GDM1 (cell line): Measurements from ENCODE around the gene ZBTB11.
"Not testable (repeated sequence)": the region's sequence is repeated elsewhere in the genome, so short reads cannot be mapped to it uniquely, and the experiment has no call there.

Experiments used
- DNase-seq: peaks from one replicate; lab custom pipeline; 2025; lab: John Stamatoyannopoulos, UW

ZBTB11 gene

GRCh38 chr3:101643861-101644613 lies 32.9 kb downstream of the ZBTB11 start:
- DNase-seq = no peak

GRCh38 chr3:101643009-101643844 lies 33.7 kb downstream of the ZBTB11 start:
- DNase-seq = no peak

- DNase-seq = no peak
Measured at GRCh38 chr3:101642441-101642840, 34.5 kb downstream of the ZBTB11 start.

GRCh38 chr3:101641397-101642115 lies 35.4 kb downstream of the ZBTB11 start:
- DNase-seq = not testable (repeated sequence)

GRCh38 chr3:101640256-101640655 lies 36.7 kb downstream of the ZBTB11 start:
- no peak for DNase-seq

- no peak for DNase-seq
Measured at GRCh38 chr3:101639280-101639963, 37.5 kb downstream of the ZBTB11 start.

- DNase-seq = no peak
Measured at GRCh38 chr3:101638261-101638745, 38.6 kb downstream of the ZBTB11 start.

GRCh38 chr3:101637451-101637850 lies 39.5 kb downstream of the ZBTB11 start:
- DNase-seq = no peak

- peak; percentile 43 for DNase-seq
Measured at GRCh38 chr3:101635954-101636798, 40.8 kb downstream of the ZBTB11 start.

- no peak for DNase-seq
Measured at GRCh38 chr3:101635345-101635744, 41.6 kb downstream of the ZBTB11 start.

GRCh38 chr3:101634591-101635196 lies 42.2 kb downstream of the ZBTB11 start:
- no peak for DNase-seq

GRCh38 chr3:101633186-101633585 lies 43.7 kb downstream of the ZBTB11 start:
- no peak for DNase-seq

- DNase-seq = no peak
Measured at GRCh38 chr3:101632586-101632985, 44.3 kb downstream of the ZBTB11 start.

GRCh38 chr3:101631959-101632358 lies 45.0 kb downstream of the ZBTB11 start:
- not testable (repeated sequence) for DNase-seq

GRCh38 chr3:101631098-101631796 lies 45.7 kb downstream of the ZBTB11 start:
- no peak for DNase-seq

- no peak for DNase-seq
Measured at GRCh38 chr3:101629219-101629618, 47.7 kb downstream of the ZBTB11 start.

GRCh38 chr3:101625879-101626278 lies 51.1 kb downstream of the ZBTB11 start:
- no peak for DNase-seq

- no peak for DNase-seq
Measured at GRCh38 chr3:101624857-101625256, 52.1 kb downstream of the ZBTB11 start.

GRCh38 chr3:101623656-101624055 lies 53.3 kb downstream of the ZBTB11 start:
- DNase-seq = no peak

GRCh38 chr3:101619734-101620133 lies 57.2 kb downstream of the ZBTB11 start:
- DNase-seq = no peak
